ENCODE results near the gene SOX18. TPM values are rescaled to one million over a fixed set of nuclear protein-coding genes. Genes with fewer than 3 reads are reported as not detected.

SOX18 gene
- total and polyA plus RNA-seq, 2 of the 13 experiments (the other 11 are each of a cell fraction or from before 2014, with no cell fraction given): 1.6 to 1.9 TPM

DNA sequence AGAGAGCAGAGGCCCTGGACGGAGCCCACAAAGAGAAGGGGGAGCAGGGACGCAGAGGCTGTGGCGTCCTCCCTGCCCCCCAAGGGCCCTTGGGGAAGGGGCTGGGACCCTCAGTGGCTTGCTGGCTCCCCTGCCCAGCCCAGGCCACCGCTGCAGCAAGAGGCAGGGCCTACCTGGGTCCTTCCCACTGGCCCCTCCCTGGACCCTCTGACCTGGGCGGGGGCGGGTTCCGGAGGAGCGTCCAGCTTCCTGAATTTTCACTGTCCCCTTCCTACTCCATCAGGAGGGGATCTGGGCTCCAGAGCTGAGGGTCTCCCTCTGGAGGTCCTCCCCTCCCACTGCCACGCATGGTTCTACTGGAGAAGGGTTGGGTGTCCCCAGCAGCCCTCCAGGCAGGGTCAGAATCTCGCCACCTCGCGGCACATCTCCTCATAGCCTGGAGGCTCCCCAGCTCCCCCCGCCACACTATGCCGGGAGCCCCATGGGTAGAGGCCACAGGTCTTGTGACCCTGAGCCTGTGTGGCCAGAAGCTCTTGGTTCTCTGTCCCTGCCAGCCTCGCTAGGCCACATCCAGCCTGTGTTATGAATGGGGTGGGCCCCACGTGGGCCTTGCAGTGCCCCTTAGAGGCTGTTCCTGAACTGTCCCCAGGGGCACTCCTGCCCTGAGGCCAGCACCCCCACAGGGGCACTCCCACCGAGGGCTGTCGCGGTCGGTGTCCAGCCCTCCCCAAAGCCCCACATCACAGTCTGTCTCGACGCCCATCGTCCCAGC is 1.0 kb upstream of the SOX18 start (continued):
- 0 out of 2 replicates have a peak, but pooled peaks have one; percentile 12 for TF ChIP-seq SNAPC4 (CRISPR knock-in tag; IDR thresholded peaks at IDR 0.05)
- TF ChIP-seq THAP11 (CRISPR knock-in tag; IDR thresholded peaks at IDR 0.05): peak; percentile 82; the same call in 1 of the 2 replicates
- TF ChIP-seq, protein P1, sequence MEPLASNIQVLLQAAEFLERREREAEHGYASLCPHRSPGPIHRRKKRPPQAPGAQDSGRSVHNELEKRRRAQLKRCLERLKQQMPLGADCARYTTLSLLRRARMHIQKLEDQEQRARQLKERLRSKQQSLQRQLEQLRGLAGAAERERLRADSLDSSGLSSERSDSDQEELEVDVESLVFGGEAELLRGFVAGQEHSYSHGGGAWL (CRISPR knock-in tag; IDR thresholded peaks at IDR 0.05): 0 out of 2 replicates have a peak, but pooled peaks have one; percentile 5
- TF ChIP-seq MEIS2 (CRISPR knock-in tag; IDR thresholded peaks at IDR 0.05): peak; percentile 85
- no peak for TF ChIP-seq GABPA (IDR thresholded peaks at IDR 0.05; ENCODE audit: low read depth, low read length)
- TF ChIP-seq GABPA (CRISPR knock-in tag; IDR thresholded peaks at IDR 0.05; ENCODE audit: low read depth): peak; percentile 67
- peak; percentile 75; the same call in 1 of the 2 replicates for TF ChIP-seq ZNF598 (CRISPR knock-in tag; IDR thresholded peaks at IDR 0.05; ENCODE audit: borderline replicate concordance)
- TF ChIP-seq ZNF570 (CRISPR knock-in tag; IDR thresholded peaks at IDR 0.05; ENCODE audit: borderline replicate concordance): no peak
- TF ChIP-seq, protein P2, sequence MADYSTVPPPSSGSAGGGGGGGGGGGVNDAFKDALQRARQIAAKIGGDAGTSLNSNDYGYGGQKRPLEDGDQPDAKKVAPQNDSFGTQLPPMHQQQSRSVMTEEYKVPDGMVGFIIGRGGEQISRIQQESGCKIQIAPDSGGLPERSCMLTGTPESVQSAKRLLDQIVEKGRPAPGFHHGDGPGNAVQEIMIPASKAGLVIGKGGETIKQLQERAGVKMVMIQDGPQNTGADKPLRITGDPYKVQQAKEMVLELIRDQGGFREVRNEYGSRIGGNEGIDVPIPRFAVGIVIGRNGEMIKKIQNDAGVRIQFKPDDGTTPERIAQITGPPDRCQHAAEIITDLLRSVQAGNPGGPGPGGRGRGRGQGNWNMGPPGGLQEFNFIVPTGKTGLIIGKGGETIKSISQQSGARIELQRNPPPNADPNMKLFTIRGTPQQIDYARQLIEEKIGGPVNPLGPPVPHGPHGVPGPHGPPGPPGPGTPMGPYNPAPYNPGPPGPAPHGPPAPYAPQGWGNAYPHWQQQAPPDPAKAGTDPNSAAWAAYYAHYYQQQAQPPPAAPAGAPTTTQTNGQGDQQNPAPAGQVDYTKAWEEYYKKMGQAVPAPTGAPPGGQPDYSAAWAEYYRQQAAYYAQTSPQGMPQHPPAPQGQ (CRISPR knock-in tag; IDR thresholded peaks at IDR 0.05; ENCODE audit: borderline replicate concordance): no peak; the same call in 1 of the 2 replicates
- no peak for TF ChIP-seq NFIC (IDR thresholded peaks at IDR 0.05; ENCODE audit: low read length)
- TF ChIP-seq TMF1 (CRISPR knock-in tag; IDR thresholded peaks at IDR 0.05; ENCODE audit: low read depth): no peak
- TF ChIP-seq TBL1XR1 (IDR thresholded peaks at IDR 0.05; ENCODE audit: borderline replicate concordance, low read length, partially characterized antibody): no peak
- no peak; the same call in 1 of the 2 replicates for TF ChIP-seq ATF6 (CRISPR knock-in tag; conservative IDR thresholded peaks at IDR 0.05)
- TF ChIP-seq ZNF451 (CRISPR knock-in tag; IDR thresholded peaks at IDR 0.05): peak; percentile 65; the same call in 1 of the 2 replicates
- TF ChIP-seq, protein P3, sequence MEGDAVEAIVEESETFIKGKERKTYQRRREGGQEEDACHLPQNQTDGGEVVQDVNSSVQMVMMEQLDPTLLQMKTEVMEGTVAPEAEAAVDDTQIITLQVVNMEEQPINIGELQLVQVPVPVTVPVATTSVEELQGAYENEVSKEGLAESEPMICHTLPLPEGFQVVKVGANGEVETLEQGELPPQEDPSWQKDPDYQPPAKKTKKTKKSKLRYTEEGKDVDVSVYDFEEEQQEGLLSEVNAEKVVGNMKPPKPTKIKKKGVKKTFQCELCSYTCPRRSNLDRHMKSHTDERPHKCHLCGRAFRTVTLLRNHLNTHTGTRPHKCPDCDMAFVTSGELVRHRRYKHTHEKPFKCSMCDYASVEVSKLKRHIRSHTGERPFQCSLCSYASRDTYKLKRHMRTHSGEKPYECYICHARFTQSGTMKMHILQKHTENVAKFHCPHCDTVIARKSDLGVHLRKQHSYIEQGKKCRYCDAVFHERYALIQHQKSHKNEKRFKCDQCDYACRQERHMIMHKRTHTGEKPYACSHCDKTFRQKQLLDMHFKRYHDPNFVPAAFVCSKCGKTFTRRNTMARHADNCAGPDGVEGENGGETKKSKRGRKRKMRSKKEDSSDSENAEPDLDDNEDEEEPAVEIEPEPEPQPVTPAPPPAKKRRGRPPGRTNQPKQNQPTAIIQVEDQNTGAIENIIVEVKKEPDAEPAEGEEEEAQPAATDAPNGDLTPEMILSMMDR (CRISPR knock-in tag; IDR thresholded peaks at IDR 0.05): peak; percentile 83
- TF ChIP-seq ZNF530 (CRISPR knock-in tag; IDR thresholded peaks at IDR 0.05; ENCODE audit: low read depth): no peak
- TF ChIP-seq ERF (CRISPR knock-in tag; IDR thresholded peaks at IDR 0.05): peak; percentile 80
- peak; percentile 80; the same call in 1 of the 2 replicates for TF ChIP-seq ZNF747 (CRISPR knock-in tag; IDR thresholded peaks at IDR 0.05; ENCODE audit: borderline replicate concordance)

Measured in HepG2 (cell line).